ENCODE results near the gene DENND1B. TPM values are rescaled to one million over a fixed set of nuclear protein-coding genes. Genes with fewer than 3 reads are reported as not detected.

Gene DENND1B
- total RNA-seq, 2 donors from 2014 or later, result 6.9 to 26.2 TPM

GRCh38 chr1:197677752-197678295, 97.5 kb downstream of the DENND1B start:
- ATAC-seq, result no peak
- DNase-seq, result no peak
- intact Hi-C loops (cut with DNase I), result no loop called here
- no peaks in the 10 kb centered on the region for H3K9me3 ChIP-seq
- no peaks in the 10 kb centered on the region for H3K27me3 ChIP-seq
- 81 to 85% methylated on average over 4 of the region's 4 CpGs for WGBS, 2 donors
- no peak overlapping the region for H3K27ac ChIP-seq
- TF ChIP-seq CTCF (IDR thresholded peaks at IDR 0.05) (no peak), POLR2A (IDR thresholded peaks at IDR 0.05) (no peak)
- H3K36me3 ChIP-seq (replicated peaks in 1 of 2; ENCODE audit: insufficient read depth in 1 of 2, low read depth in 2 of 2), result no peaks in the 10 kb centered on the region
- peaks cover 16% of the 10 kb centered on the region for H3K4me1 ChIP-seq
- no peak overlapping the region for H3K4me3 ChIP-seq

- H3K4me3 ChIP-seq, result no peak overlapping the region
- H3K36me3 ChIP-seq (replicated peaks in 1 of 2; ENCODE audit: insufficient read depth in 1 of 2, low read depth in 2 of 2), result no peaks in the 10 kb centered on the region
- TF ChIP-seq POLR2A (IDR thresholded peaks at IDR 0.05), result no peak
- no peak for TF ChIP-seq CTCF (IDR thresholded peaks at IDR 0.05)
- intact Hi-C loops (cut with DNase I), result no loop called here
- DNase-seq (no peak), ATAC-seq (no peak)
- no peaks in the 10 kb centered on the region for H3K27me3 ChIP-seq
- 51 to 70% methylated on average over 3 of the region's 3 CpGs for WGBS, 2 donors
- H3K9me3 ChIP-seq, result no peaks in the 10 kb centered on the region
- H3K4me1 ChIP-seq, result peaks cover 17% of the 10 kb centered on the region
- H3K27ac ChIP-seq, result no peak overlapping the region
Measured at GRCh38 chr1:197677313-197677712, 98.0 kb downstream of the DENND1B start.

- 8 to 17% methylated on average over 5 of the region's 5 CpGs for WGBS, 2 donors
- DNase-seq (peak; percentile 12 to 30 (median 24)), ATAC-seq (peak; percentile 79)
- no peaks in the 10 kb centered on the region for H3K9me3 ChIP-seq
- intact Hi-C loops (cut with DNase I), result no loop called here
- TF ChIP-seq CTCF (IDR thresholded peaks at IDR 0.05) (no peak), POLR2A (IDR thresholded peaks at IDR 0.05) (no peak)
- no peaks in the 10 kb centered on the region for H3K36me3 ChIP-seq (replicated peaks in 1 of 2; ENCODE audit: insufficient read depth in 1 of 2, low read depth in 2 of 2)
- H3K27ac ChIP-seq, result no peak overlapping the region
- H3K4me1 ChIP-seq, result peaks cover 23% of the 10 kb centered on the region
- no peaks in the 10 kb centered on the region for H3K27me3 ChIP-seq
- H3K4me3 ChIP-seq, result no peak overlapping the region
Measured at GRCh38 chr1:197675583-197676208, 99.6 kb downstream of the DENND1B start.

GRCh38 chr1:197674286-197674685, 101.0 kb downstream of the DENND1B start:
- 86 to 95% methylated on average over 3 of the region's 3 CpGs for WGBS, 2 donors
- Histone ChIP-seq H3K4me1 (peaks cover 23% of the 10 kb centered on the region), H3K4me3 (no peak overlapping the region), H3K27me3 (no peaks in the 10 kb centered on the region), H3K9me3 (no peaks in the 10 kb centered on the region), H3K36me3 (replicated peaks in 1 of 2; ENCODE audit: insufficient read depth in 1 of 2, low read depth in 2 of 2) (no peaks in the 10 kb centered on the region), H3K27ac (no peak overlapping the region)
- intact Hi-C loops (cut with DNase I), result no loop called here
- ATAC-seq, result no peak
- DNase-seq, result no peak
- TF ChIP-seq CTCF (IDR thresholded peaks at IDR 0.05) (no peak), POLR2A (IDR thresholded peaks at IDR 0.05) (no peak)

GRCh38 chr1:197673292-197673691, 102.0 kb downstream of the DENND1B start:
- WGBS, 2 donors, result 59 to 68% methylated on average over 2 of the region's 2 CpGs
- ATAC-seq, result no peak
- no peak for TF ChIP-seq CTCF (IDR thresholded peaks at IDR 0.05)
- TF ChIP-seq POLR2A (IDR thresholded peaks at IDR 0.05), result no peak
- Histone ChIP-seq H3K4me3 (no peak overlapping the region), H3K9me3 (no peaks in the 10 kb centered on the region), H3K27me3 (no peaks in the 10 kb centered on the region), H3K36me3 (replicated peaks in 1 of 2; ENCODE audit: insufficient read depth in 1 of 2, low read depth in 2 of 2) (no peaks in the 10 kb centered on the region), H3K4me1 (peaks cover 23% of the 10 kb centered on the region), H3K27ac (no peak overlapping the region)
- no peak for DNase-seq
- intact Hi-C loops (cut with DNase I), result no loop called here
